GM18951 (cell line): ENCODE data around the gene PRKAR1B.

Source experiments
- POLR2A ChIP-seq: IDR thresholded peaks from 4 replicates; pipeline ENCODE4 v1.6.1; 2011; ENCODE audit warnings: mild to moderate bottlenecking; ENCODE audit not compliant: insufficient read length, insufficient read depth; ENCODE audit errors: extremely low read depth
- in situ Hi-C: fragments of 300-500 bp; cut with MboI; formaldehyde crosslinking; loops from one replicate; pipeline ENCODE4 v1.12.0; 2022; ENCODE audit warnings: low sequenced_read_pairs, mixed read lengths, inconsistent platforms; ENCODE audit not compliant: unreplicated experiment

The PRKAR1B gene

GRCh38 chr7:635227-635626 is 91.9 kb downstream of the PRKAR1B start:
- TF ChIP-seq POLR2A: no peak
- in situ Hi-C loops: no loop called here

- in situ Hi-C loops: no loop called here
- TF ChIP-seq POLR2A: no peak
Observed at GRCh38 chr7:633381-634018, 93.6 kb downstream of the PRKAR1B start.

- TF ChIP-seq POLR2A: no peak
- in situ Hi-C loops: no loop called here
Observed at GRCh38 chr7:632831-633210, 94.3 kb downstream of the PRKAR1B start.

- TF ChIP-seq POLR2A: no peak
- in situ Hi-C loops: no loop called here
Observed at GRCh38 chr7:631964-632830, 94.9 kb downstream of the PRKAR1B start.

GRCh38 chr7:631291-631711 is 95.8 kb downstream of the PRKAR1B start:
- in situ Hi-C loops: no loop called here
- no peak for TF ChIP-seq POLR2A

- in situ Hi-C loops: no loop called here
Observed at GRCh38 chr7:630539-630938, 96.5 kb downstream of the PRKAR1B start.

GRCh38 chr7:630111-630511 is 97.0 kb downstream of the PRKAR1B start:
- no peak for TF ChIP-seq POLR2A
- in situ Hi-C loops: no loop called here

More at GRCh38 chr7:630539-630938, 96.5 kb downstream of the PRKAR1B start:
- no peak for TF ChIP-seq POLR2A

- no peak for TF ChIP-seq POLR2A
- in situ Hi-C loops: no loop called here
Observed at GRCh38 chr7:628826-629225, 98.3 kb downstream of the PRKAR1B start.

- TF ChIP-seq POLR2A: no peak
- in situ Hi-C loops: no loop called here
Observed at GRCh38 chr7:628402-628763, 98.7 kb downstream of the PRKAR1B start.

- in situ Hi-C loops: no loop called here
- no peak for TF ChIP-seq POLR2A
Observed at GRCh38 chr7:627661-628401, 99.2 kb downstream of the PRKAR1B start.

GRCh38 chr7:625376-625971 is 101.6 kb downstream of the PRKAR1B start:
- in situ Hi-C loops: no loop called here
- TF ChIP-seq POLR2A: no peak

- in situ Hi-C loops: no loop called here
- no peak for TF ChIP-seq POLR2A
Observed at GRCh38 chr7:623464-623863, 103.6 kb downstream of the PRKAR1B start.

GRCh38 chr7:621572-622285 is 105.4 kb downstream of the PRKAR1B start:
- in situ Hi-C loops: no loop called here
- TF ChIP-seq POLR2A: no peak

GRCh38 chr7:620885-621284 is 106.2 kb downstream of the PRKAR1B start:
- TF ChIP-seq POLR2A: no peak
- in situ Hi-C loops: no loop called here
